Peyer's patch (tissue), 4 donors: ENCODE measurements around the gene MMD.
"Not testable (repeated sequence)": the region's sequence is repeated elsewhere in the genome, so short reads cannot be mapped to it uniquely, and the experiment has no call there.

ENCODE experiments used
- CTCF ChIP-seq, 6 experiments: fragments of 450-650 bp in 4 of 6; fragments of 200-600 bp in 2 of 6; sonication (generic) in 1 of 6; IDR thresholded peaks; one replicate each; pipeline ENCODE4 v1.5.1; 2017 to 2019; ENCODE audit warnings: antibody characterized with exemption in 6 of 6, mild to moderate bottlenecking in 3 of 6, moderate library complexity in 1 of 6
- POLR2A ChIP-seq, 2 donors: fragments of 450-650 bp; IDR thresholded peaks; one replicate each; pipeline ENCODE4 v1.5.1; 2017; ENCODE audit warnings: antibody characterized with exemption in 2 of 2, mild to moderate bottlenecking in 2 of 2, moderate library complexity in 2 of 2

GRCh38 chr17:55389715-55390114 lies 31.9 kb downstream of the MMD start:
- not testable (repeated sequence) for TF ChIP-seq CTCF, POLR2A (IDR thresholded peaks at IDR 0.05)
